HG03280 (cell line): ENCODE measurements around the gene RTL10.
"Not testable (repeated sequence)": the region's sequence is repeated elsewhere in the genome, so short reads cannot be mapped to it uniquely, and the experiment has no call there.

Source experiments
- ATAC-seq: cut with Tn5 transposase; IDR thresholded peaks from one replicate; pipeline ENCODE4 v1.9.1; 2021; ENCODE audit warnings: mild to moderate bottlenecking, moderate library complexity; ENCODE audit not compliant: unreplicated experiment

The RTL10 gene

GRCh38 chr22:19845054-19845722 lies 9.5 kb downstream of the RTL10 start:
- no peak for ATAC-seq

- ATAC-seq = no peak
Observed at GRCh38 chr22:19844377-19845053, 10.2 kb downstream of the RTL10 start.

- ATAC-seq = no peak
Observed at GRCh38 chr22:19843857-19844376, 10.8 kb downstream of the RTL10 start.

GRCh38 chr22:19843107-19843856 lies 11.4 kb downstream of the RTL10 start:
- no peak for ATAC-seq

- ATAC-seq = no peak
Observed at GRCh38 chr22:19842393-19843106, 12.1 kb downstream of the RTL10 start.

- ATAC-seq = no peak
Observed at GRCh38 chr22:19841641-19842392, 12.9 kb downstream of the RTL10 start.

- ATAC-seq = no peak
Observed at GRCh38 chr22:19840955-19841640, 13.6 kb downstream of the RTL10 start.

- no peak for ATAC-seq
Observed at GRCh38 chr22:19840059-19840458, 14.6 kb downstream of the RTL10 start.

- no peak for ATAC-seq
Observed at GRCh38 chr22:19837915-19838314, 16.8 kb downstream of the RTL10 start.

- no peak for ATAC-seq
Observed at GRCh38 chr22:19836512-19836911, 18.2 kb downstream of the RTL10 start.

- ATAC-seq = no peak
Observed at GRCh38 chr22:19834599-19834998, 20.1 kb downstream of the RTL10 start.

GRCh38 chr22:19833327-19833726 lies 21.3 kb downstream of the RTL10 start:
- ATAC-seq = not testable (repeated sequence)

- no peak for ATAC-seq
Observed at GRCh38 chr22:19832476-19833108, 22.1 kb downstream of the RTL10 start.

- ATAC-seq = not testable (repeated sequence)
Observed at GRCh38 chr22:19831979-19832378, 22.7 kb downstream of the RTL10 start.

- ATAC-seq = no peak
Observed at GRCh38 chr22:19831016-19831415, 23.7 kb downstream of the RTL10 start.

GRCh38 chr22:19828035-19828401 lies 26.7 kb downstream of the RTL10 start:
- no peak for ATAC-seq

- no peak for ATAC-seq
Observed at GRCh38 chr22:19827341-19828034, 27.2 kb downstream of the RTL10 start.

- no peak for ATAC-seq
Observed at GRCh38 chr22:19826619-19826950, 28.1 kb downstream of the RTL10 start.
